Ascending aorta (tissue), 2 donors: ENCODE data around the gene SYTL2. TPM values are rescaled to one million over a fixed set of nuclear protein-coding genes. Genes with fewer than 3 reads are reported as not detected.

Experiments used
- DNase-seq, 2 donors: peaks; one replicate each; pipeline ENCODE4 v3.0.0-alpha.2; 2019; ENCODE audit warnings: low spot score in 2 of 2
- H3K27ac ChIP-seq, 2 donors: fragments of 200-600 bp; sonication (generic); one replicate each; pipeline ENCODE4 v1.5.1; 2016 to 2017; ENCODE audit warnings: mild to moderate bottlenecking in 1 of 2
- H3K27me3 ChIP-seq: fragments of 200-600 bp; sonication (generic); one replicate; pipeline ENCODE4 v1.5.1; 2017
- H3K36me3 ChIP-seq, 2 donors: fragments of 200-600 bp; sonication (generic); one replicate each; pipeline ENCODE4 v1.5.1; 2016
- H3K4me1 ChIP-seq, 2 donors: fragments of 200-600 bp; sonication (generic); one replicate each; pipeline ENCODE4 v1.5.1; 2016 to 2017; ENCODE audit warnings: mild to moderate bottlenecking in 1 of 2
- H3K4me3 ChIP-seq, 2 donors: fragments of 200-600 bp; sonication (generic); one replicate each; pipeline ENCODE4 v1.5.1; 2016 to 2017; ENCODE audit warnings: mild to moderate bottlenecking in 1 of 2
- H3K9me3 ChIP-seq, 2 donors: fragments of 200-600 bp; sonication (generic); one replicate each; pipeline ENCODE4 v1.5.1; 2016
- intact Hi-C: fragments of 100-400 bp; cut with DNase I; formaldehyde crosslinking; loops from one replicate; pipeline ENCODE4 v1.15.1; 2023
- total RNA-seq: library from RNA; depleted of rRNA; stranded (reverse); fragments of >200 nt; gene quantifications from one replicate; pipeline ENCODE4 v1.1.0, GENCODE V29; 2016
- TF ChIP-seq, protein P1 (sequence below), 3 experiments: fragments of 200-600 bp in 2 of 3; fragments of 450-650 bp in 1 of 3; sonication (generic) in 2 of 3; IDR thresholded peaks; one replicate each; pipeline ENCODE4 v1.5.1; 2016 to 2019; ENCODE audit warnings: antibody characterized with exemption in 3 of 3, mild to moderate bottlenecking in 1 of 3, moderate library complexity in 1 of 3

Gene SYTL2
- total RNA-seq, 1 donor from 2014 or later: 151 TPM

DNA sequence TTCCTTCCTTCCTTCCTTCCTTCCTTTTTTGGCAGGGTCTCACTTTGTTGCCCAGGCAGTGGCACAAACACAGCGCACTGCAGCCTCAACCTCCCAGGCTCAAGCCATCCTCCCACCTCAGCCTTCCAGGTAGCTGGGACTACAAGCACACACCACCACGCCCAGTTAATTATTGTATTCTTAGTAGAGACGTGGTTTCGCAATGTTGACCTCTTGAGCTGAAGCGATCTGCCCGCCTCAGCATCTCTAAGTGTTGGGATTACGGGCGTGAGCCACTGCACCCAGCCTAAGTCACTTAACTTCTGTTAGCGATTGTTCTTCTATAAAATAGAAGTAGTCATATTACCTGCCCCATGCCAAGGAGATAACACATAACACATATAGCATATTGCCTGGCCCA is 2.8 kb upstream of the SYTL2 start:
- no peak overlapping the region for H3K27ac ChIP-seq
- H3K36me3 ChIP-seq: no peaks in the 10 kb centered on the region
- H3K4me3 ChIP-seq: no peak overlapping the region
- no peak for DNase-seq
- H3K9me3 ChIP-seq: no peaks in the 10 kb centered on the region
- TF ChIP-seq, protein P1, sequence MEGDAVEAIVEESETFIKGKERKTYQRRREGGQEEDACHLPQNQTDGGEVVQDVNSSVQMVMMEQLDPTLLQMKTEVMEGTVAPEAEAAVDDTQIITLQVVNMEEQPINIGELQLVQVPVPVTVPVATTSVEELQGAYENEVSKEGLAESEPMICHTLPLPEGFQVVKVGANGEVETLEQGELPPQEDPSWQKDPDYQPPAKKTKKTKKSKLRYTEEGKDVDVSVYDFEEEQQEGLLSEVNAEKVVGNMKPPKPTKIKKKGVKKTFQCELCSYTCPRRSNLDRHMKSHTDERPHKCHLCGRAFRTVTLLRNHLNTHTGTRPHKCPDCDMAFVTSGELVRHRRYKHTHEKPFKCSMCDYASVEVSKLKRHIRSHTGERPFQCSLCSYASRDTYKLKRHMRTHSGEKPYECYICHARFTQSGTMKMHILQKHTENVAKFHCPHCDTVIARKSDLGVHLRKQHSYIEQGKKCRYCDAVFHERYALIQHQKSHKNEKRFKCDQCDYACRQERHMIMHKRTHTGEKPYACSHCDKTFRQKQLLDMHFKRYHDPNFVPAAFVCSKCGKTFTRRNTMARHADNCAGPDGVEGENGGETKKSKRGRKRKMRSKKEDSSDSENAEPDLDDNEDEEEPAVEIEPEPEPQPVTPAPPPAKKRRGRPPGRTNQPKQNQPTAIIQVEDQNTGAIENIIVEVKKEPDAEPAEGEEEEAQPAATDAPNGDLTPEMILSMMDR (IDR thresholded peaks at IDR 0.05): no peak
- intact Hi-C loops: loop anchor here (5.0 kb wide), 2 partner anchors 126 to 216 kb away; partner anchors contain the start of gene CCDC89
- H3K4me1 ChIP-seq: peaks cover 0 to 9% of the 10 kb centered on the region in 2 donors
- H3K27me3 ChIP-seq: no peaks in the 10 kb centered on the region

DNA sequence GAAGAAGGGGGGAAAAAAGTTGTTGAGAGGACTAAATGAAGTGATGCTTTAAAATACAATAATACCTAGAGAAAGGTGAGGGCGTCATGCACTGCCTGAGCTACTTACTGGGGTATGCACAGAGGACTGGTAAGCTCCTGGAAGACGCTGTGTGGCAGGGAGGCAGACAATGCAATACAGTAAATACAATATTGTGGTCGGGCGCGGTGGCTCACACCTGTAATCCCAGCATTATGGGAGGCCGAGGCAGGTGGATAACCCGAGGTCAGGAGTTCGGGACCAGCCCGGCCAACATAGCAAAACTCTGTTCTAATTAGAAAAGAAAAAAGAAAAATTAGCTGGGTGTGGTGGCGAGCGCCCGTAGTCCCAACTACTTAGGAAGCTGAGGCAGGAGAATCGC is 683 bp upstream of the SYTL2 start:
- Histone ChIP-seq H3K4me1 (peaks cover 0 to 9% of the 10 kb centered on the region in 2 donors), H3K27me3 (no peaks in the 10 kb centered on the region), H3K4me3 (peak overlapping the region; percentile 63 to 89), H3K9me3 (no peaks in the 10 kb centered on the region), H3K27ac (no peak overlapping the region), H3K36me3 (no peaks in the 10 kb centered on the region)
- TF ChIP-seq, protein P1 (IDR thresholded peaks at IDR 0.05): no peak
- intact Hi-C loops: loop anchor here (5.0 kb wide), 2 partner anchors 124 to 214 kb away; partner anchors contain the start of gene CCDC89
- DNase-seq: no peak

DNA sequence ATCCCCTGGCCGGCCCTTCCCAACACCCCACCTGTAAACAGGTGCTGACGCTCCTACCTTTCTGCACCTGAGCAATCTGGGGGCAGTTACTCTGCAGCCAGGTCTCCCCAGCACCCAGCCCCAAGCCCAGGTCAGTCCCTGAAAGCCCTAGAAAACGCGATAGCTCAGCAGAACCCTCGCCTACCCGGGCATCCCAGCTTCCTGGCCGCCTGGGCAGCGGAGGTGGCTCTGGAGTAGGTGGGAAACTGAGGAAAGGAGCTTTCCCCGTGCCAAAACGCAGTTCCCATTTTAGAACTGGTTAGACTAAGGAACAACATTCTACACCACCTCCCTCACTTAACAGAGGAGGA is 445 bp downstream of the SYTL2 start:
- H3K27ac ChIP-seq: peak overlapping the region; percentile 39 to 62
- no peaks in the 10 kb centered on the region for H3K27me3 ChIP-seq
- no peak for DNase-seq
- intact Hi-C loops: loop anchor here (5.0 kb wide), 2 partner anchors 123 to 213 kb away; partner anchors contain the start of gene CCDC89
- peaks cover 0 to 9% of the 10 kb centered on the region in 2 donors for H3K4me1 ChIP-seq
- H3K36me3 ChIP-seq: no peaks in the 10 kb centered on the region
- H3K9me3 ChIP-seq: no peaks in the 10 kb centered on the region
- H3K4me3 ChIP-seq: peak overlapping the region; percentile 63 to 89
- TF ChIP-seq, protein P1 (IDR thresholded peaks at IDR 0.05): no peak

DNA sequence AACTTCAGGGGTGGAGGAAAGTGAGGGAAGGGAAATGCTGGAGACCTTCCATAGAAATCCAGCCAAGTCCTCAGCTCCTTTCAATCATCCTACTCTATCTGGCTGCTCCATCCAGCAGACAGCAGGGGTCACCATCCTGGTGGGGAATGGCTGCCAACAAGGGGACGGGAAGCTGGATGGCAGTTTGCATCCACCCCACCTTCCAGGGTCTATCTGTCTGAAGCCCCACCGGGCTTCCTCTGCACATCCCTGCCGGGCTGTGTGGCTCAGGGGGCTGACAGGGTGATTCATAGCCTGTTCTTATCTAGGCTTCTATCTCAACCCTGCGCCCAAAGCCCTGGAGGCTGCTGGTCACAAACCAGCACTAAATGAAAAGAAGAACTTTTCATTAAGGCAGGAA is 1.1 kb downstream of the SYTL2 start:
- no peaks in the 10 kb centered on the region for H3K36me3 ChIP-seq
- DNase-seq: no peak
- peak overlapping the region; percentile 39 to 62 for H3K27ac ChIP-seq
- intact Hi-C loops: loop anchor here (5.0 kb wide), 2 partner anchors 123 to 213 kb away; partner anchors contain the start of gene CCDC89
- no peaks in the 10 kb centered on the region for H3K27me3 ChIP-seq
- H3K4me3 ChIP-seq: peak overlapping the region; percentile 63 to 89
- H3K4me1 ChIP-seq: peaks cover 0 to 9% of the 10 kb centered on the region in 2 donors
- no peaks in the 10 kb centered on the region for H3K9me3 ChIP-seq
- TF ChIP-seq, protein P1 (IDR thresholded peaks at IDR 0.05): peak in 1 of 3 experiments; percentile 11

DNA sequence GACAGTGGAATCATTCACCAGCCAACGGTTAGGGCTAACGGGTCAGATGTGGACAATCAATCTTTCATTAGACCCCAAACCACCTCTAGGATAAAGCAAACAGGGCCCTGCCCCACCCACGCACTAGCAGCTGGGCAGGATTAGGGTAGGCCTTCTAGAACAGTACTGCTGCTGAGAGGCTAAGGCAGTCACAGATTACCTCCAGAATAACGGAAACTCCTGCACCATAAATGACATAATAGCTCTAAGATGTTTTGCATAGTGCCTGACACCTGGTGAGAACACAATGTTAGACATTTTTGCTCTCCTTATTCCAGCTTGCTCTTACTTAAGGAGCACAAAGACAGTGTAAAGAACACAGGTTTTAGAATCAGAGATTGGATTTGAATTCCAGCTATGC is 1.8 kb downstream of the SYTL2 start:
- no peak overlapping the region for H3K4me3 ChIP-seq
- H3K36me3 ChIP-seq: no peaks in the 10 kb centered on the region
- H3K4me1 ChIP-seq: peaks cover 0 to 9% of the 10 kb centered on the region in 2 donors
- TF ChIP-seq, protein P1 (IDR thresholded peaks at IDR 0.05): no peak
- DNase-seq: no peak
- no peak overlapping the region for H3K27ac ChIP-seq
- H3K27me3 ChIP-seq: no peaks in the 10 kb centered on the region
- H3K9me3 ChIP-seq: no peaks in the 10 kb centered on the region
- intact Hi-C loops: no loop called here

DNA sequence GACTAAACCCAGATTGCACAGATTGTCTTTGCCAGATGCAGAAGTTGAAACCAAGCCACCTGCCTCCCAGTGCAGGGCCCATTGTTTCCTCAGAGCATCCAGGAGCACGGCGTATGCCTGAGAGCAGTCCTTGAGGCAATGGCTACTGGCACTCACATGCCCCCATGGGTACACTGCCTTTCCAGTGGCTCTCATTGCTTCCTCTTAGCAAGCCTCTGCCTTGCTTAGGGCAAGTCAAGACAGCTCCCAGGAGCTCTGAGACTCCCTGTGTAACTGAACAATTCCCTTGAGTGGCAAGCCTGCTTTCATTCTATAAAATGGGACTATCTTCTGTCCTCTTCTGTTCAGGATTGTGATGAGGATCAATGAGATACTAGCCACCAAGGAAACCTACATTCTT is 4.1 kb downstream of the SYTL2 start:
- intact Hi-C loops: no loop called here
- no peak for DNase-seq
- TF ChIP-seq, protein P1 (IDR thresholded peaks at IDR 0.05): no peak

More for the DNA sequence above, 4.1 kb downstream of the SYTL2 start:
- Histone ChIP-seq H3K4me1 (peaks cover 0 to 9% of the 10 kb centered on the region in 2 donors), H3K36me3 (no peaks in the 10 kb centered on the region), H3K9me3 (no peaks in the 10 kb centered on the region), H3K27me3 (no peaks in the 10 kb centered on the region), H3K4me3 (no peak overlapping the region), H3K27ac (no peak overlapping the region)
